Erythroblast (primary cell): Measurements from ENCODE around the gene NYAP2.

Experiments used
- DNase-seq, 2 experiments: peaks; one replicate each; lab custom pipeline; 2025; lab: John Stamatoyannopoulos, UW
- GATA1 ChIP-seq: IDR thresholded peaks from 2 replicates; pipeline ENCODE4 v1.6.1; 2011; ENCODE audit warnings: low read depth, mild to moderate bottlenecking, control low read depth, low read length, moderate library complexity
- POLR2A ChIP-seq: IDR thresholded peaks from 2 replicates; pipeline ENCODE4 v1.6.1; 2011; ENCODE audit warnings: mild to moderate bottlenecking, low read length

Gene NYAP2

GRCh38 chr2:225662101-225662500 lies 262.6 kb downstream of the NYAP2 start:
- no peak for DNase-seq
- no peak for TF ChIP-seq GATA1
- no peak for TF ChIP-seq POLR2A

GRCh38 chr2:225667445-225667844 lies 267.9 kb downstream of the NYAP2 start:
- DNase-seq: no peak
- TF ChIP-seq GATA1 (no peak), POLR2A (no peak)

DNA sequence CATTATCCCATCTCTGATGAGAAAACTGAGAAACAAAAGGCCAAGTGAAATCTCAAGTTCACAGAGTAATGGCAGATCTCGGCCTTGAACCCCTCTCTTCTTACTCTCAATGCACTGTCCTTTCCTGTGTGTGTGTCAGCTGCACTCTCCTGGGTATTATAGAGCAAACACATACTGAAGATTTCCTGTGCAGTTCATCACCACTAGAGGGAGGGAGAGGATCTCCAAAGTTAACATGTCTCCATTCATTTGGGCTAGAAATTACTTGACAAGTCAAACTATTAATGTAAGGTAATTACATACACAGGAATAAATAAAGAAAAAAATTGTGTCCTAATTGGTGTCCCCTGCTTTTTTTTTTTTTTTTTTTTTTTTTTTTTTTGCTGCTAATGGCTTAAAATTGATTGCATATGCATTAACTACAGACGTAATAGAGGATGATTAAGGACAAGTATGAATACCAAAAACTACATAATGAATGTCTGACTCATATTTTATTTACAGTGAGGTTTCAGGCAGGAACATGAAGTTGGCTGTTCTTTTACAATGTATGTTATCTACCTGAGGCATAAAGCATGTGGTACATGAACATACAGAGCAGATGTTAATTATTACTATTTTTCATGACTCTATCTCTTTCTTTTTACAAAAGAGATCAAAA lies 269.2 kb downstream of the NYAP2 start:
- TF ChIP-seq GATA1 (no peak), POLR2A (no peak)
- DNase-seq: peak; percentile 35 to 53

DNA sequence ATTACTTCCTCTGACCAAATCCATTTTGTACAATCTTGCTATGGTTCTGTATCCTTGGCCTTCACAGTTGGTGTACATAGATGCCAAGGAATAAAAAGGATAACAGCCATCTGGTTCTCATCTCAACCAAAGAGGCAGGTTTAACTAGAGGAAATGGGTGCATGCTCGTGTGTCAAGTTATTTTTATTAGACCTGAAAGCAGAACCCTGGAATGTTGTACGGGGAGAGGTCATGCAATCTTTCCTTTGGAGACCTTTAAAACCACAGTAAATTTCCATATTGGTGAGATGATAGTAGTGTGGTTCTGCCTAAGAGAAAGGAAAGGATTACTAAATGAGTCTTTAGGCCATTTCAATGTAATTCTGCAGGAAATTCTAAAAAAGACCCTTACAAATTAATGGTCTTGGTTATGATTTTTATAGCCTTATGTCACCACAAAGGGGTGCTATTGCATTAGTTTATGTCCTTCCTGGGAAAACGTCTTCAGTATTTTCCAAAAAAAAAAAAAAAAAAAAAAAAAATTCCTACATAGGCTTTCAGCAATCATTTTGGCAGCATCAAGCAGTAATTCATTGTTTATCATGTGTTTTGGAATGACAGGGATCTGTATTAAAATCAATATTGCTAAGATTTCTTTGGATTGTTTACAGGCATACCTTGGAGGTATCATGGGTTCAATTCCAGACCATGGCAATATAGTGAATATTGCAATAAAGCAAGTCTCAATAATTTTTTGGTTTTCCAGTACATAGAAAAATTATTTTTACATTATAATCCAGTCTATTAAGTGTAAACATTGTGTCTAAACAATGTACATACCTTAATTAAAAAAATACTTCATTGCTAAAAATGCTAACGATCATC lies 270.8 kb downstream of the NYAP2 start:
- peak in 1 of 2 experiments; percentile 1 for DNase-seq

GRCh38 chr2:225678792-225679191 lies 279.3 kb downstream of the NYAP2 start:
- no peak for TF ChIP-seq GATA1
- no peak for TF ChIP-seq POLR2A
- no peak for DNase-seq

More for the DNA sequence above, 270.8 kb downstream of the NYAP2 start:
- no peak for TF ChIP-seq POLR2A
- TF ChIP-seq GATA1: no peak

- DNase-seq: no peak
- TF ChIP-seq POLR2A (no peak), GATA1 (no peak)
Measured at GRCh38 chr2:225683258-225683657, 283.7 kb downstream of the NYAP2 start.

DNA sequence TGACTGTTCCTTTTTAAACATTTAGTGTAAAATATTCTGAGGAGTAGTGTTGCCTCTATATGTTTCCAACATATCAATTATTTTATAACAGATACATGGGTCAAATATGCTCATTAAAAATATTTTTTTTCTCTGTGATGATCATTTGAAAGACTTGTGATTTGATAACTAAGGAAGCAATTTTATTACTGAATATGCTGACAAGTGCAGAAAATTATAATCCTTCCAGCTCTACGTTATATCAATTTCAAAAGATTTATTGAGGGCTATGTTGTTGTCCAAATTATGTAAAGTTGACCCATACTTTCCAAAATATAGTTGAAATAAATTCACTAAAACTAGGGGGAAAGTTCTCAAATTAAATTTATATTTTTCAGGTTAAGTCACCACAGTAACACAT lies 290.6 kb downstream of the NYAP2 start:
- TF ChIP-seq GATA1 (no peak), POLR2A (no peak)

GRCh38 chr2:225691711-225692110 lies 292.2 kb downstream of the NYAP2 start:
- DNase-seq: no peak
- TF ChIP-seq POLR2A: no peak
- no peak for TF ChIP-seq GATA1

More for the DNA sequence above, 290.6 kb downstream of the NYAP2 start:
- no peak for DNase-seq

- no peak for DNase-seq
- TF ChIP-seq GATA1: no peak
- TF ChIP-seq POLR2A: no peak
Measured at GRCh38 chr2:225693259-225693658, 293.7 kb downstream of the NYAP2 start.

DNA sequence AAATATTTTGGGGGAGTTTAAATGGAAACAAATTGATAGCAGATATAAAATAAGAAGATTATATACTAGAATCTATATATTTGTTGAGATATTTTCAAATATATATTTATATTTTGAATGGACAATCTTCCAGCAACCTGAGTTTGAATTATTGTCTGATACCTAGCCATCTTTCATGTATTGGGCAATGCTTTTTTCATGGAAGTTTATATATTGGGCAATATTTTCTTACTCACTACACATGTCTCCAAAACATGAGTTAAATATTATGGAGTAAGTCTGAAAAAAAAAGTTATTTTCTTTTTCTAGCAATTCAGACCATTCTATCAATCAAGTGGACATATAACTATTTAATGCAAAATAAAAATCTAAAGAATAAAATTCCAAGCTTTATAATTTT lies 295.2 kb downstream of the NYAP2 start:
- TF ChIP-seq POLR2A: no peak
- no peak for TF ChIP-seq GATA1
- DNase-seq: no peak

DNA sequence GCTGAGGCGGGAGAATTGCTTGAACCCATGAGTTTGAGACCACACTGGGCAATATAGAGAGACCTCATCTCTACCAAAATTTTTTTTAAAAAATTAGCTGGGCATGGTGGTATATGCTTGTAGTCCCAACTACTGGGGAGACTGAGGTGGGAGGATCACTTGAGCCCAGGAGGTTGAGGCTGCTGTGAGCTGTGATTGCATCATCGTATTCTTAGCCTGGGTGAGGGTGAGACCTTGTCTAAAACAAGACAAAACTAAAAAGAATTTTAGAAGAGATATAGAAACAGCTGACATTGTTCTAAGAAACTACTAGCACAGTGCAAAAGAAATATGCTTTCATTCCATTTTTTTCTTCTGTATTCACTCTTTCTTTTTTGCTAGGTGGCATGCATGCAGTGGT lies 298.4 kb downstream of the NYAP2 start:
- no peak for DNase-seq
- TF ChIP-seq POLR2A (no peak), GATA1 (no peak)
